OCI-LY7 (cell line): ENCODE measurements around the gene BMP8B.

Experiments
- EZH2phosphoT487 ChIP-seq: fragments of 200-600 bp; sonication (generic); IDR thresholded peaks from 2 replicates; pipeline ENCODE4 v1.6.1; 2018; ENCODE audit warnings: low read depth, borderline replicate concordance, mild to moderate bottlenecking, mixed run types, antibody characterized with exemption, low read length, moderate library complexity, mixed read lengths
- TF ChIP-seq, protein P1 (sequence below): fragments of 200-600 bp; sonication (generic); conservative IDR thresholded peaks from 2 replicates; pipeline ENCODE4 v1.5.1; 2014; ENCODE audit warnings: mild to moderate bottlenecking, antibody characterized with exemption, low read length, moderate library complexity, mixed read lengths

DNA sequence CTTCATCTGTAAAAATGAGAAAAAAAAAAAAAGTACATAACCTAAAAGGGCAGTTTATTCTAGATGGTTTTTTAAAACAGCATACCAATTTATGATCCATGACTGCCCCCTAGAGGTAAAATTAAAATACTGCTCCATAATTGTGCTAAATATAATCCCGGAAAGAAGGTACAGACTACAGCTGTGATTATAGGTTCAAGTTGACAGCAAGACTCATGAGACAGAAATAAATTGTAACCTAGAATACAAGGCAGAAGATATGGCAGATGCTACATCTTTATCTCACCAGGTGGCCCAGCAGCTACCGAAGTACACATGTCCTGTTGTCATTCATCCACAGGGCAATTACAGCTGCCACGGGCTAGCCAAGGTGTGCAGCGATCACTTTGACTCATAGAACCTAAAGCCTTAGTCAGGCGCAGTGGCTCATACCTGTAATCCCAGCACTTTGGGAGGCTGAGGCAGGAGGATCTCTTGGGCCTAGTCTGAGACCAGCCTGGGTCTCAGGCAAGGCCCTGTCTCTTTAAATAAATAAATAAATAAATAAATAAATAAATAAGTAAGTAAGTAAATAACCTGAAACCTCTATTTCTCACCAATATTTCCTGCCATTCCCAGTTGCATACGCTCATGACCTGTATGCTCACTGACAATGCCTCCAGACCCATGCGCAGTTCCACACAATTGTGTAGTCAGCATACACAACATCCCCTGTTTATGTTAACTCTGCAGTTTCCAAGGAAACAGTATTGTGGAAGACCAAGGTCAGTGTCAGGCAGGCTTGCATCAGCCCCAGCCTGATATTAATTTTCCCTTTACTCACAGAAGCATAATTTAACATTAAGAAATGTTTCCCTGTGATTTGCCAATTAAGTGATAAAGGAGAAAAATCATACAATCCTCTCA lies 68.3 kb downstream of the BMP8B start:
- TF ChIP-seq, protein P1, sequence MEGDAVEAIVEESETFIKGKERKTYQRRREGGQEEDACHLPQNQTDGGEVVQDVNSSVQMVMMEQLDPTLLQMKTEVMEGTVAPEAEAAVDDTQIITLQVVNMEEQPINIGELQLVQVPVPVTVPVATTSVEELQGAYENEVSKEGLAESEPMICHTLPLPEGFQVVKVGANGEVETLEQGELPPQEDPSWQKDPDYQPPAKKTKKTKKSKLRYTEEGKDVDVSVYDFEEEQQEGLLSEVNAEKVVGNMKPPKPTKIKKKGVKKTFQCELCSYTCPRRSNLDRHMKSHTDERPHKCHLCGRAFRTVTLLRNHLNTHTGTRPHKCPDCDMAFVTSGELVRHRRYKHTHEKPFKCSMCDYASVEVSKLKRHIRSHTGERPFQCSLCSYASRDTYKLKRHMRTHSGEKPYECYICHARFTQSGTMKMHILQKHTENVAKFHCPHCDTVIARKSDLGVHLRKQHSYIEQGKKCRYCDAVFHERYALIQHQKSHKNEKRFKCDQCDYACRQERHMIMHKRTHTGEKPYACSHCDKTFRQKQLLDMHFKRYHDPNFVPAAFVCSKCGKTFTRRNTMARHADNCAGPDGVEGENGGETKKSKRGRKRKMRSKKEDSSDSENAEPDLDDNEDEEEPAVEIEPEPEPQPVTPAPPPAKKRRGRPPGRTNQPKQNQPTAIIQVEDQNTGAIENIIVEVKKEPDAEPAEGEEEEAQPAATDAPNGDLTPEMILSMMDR, result peak; percentile 91
- TF ChIP-seq EZH2phosphoT487, result no peak
